ENCODE data around the gene RNF187.
"Not testable (repeated sequence)": the region's sequence is repeated elsewhere in the genome, so short reads cannot be mapped to it uniquely, and the experiment has no call there.

The RNF187 gene

DNA sequence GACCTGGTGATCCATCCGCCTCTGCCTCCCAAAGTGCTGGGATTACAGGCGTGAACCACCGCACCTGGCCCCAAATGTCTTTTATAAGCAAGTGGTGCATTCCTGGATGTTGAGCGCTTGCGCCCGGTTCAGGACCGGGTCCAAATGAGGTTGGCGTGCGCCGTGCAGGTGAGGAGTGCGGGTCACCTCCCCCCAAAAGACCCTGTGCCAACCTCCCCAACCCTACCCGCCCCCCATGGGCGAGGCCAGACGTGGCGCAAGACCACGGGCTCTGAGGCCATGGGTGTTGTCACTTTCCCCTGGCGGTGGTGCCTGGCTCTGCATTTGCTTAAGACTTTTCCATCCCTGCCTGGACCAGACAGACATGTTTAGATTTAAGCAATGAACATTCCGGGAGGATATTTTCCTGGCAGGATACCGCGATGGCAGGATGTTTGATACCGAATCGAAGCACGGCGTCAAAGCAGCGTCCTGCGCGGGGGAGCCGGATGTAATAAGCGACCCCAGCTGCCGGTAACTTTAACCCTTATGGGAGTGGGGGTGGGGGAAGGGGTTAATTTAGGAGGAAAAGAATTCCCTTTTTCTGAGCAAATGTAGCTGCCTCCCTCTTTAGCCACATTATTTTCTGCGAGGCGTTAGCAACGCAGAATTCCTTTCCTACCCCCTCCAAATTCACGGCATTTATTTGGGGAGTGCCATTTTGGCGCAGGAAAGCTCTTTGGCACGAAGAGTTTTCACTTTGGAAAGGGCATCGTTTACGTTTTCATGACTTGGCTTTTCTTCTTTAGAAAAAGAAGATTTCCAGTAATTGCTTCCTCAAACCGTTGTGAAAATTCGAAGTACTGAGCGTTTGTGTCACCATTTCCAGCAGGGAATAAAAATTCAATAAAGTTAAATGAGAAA lies 27.8 kb upstream of the RNF187 start:
- DNase-seq (ENCODE audit: low read depth in 4 of 4, low spot score in 1 of 4) = peak in 2 of 4 experiments; percentile 18 to 39

GRCh38 chr1:228460821-228461220 lies 26.4 kb upstream of the RNF187 start:
- no peak for DNase-seq (ENCODE audit: low read depth in 4 of 4, low spot score in 1 of 4)

DNA sequence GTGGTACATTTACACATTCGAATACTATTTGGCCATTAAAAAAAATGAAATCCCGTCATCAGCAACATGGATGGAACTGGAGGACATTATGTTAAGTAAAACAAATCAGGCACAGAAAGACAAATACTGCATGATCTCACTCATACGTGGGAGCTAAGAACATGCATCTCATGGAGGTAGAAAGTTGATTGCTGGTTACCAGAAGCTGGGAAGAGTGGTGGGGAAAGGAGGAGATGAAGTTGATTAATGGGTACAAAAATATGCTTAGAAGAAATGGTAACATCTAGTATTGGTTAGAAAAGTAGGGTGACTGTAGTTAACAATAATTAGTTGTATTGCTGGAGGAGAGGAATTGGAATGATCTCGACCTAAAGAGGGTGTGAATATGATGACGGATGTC lies 24.6 kb upstream of the RNF187 start:
- no peak for DNase-seq (ENCODE audit: low read depth in 4 of 4, low spot score in 1 of 4)

GRCh38 chr1:228463009-228463558 lies 24.1 kb upstream of the RNF187 start:
- no peak for DNase-seq (ENCODE audit: low read depth in 4 of 4, low spot score in 1 of 4)

DNA sequence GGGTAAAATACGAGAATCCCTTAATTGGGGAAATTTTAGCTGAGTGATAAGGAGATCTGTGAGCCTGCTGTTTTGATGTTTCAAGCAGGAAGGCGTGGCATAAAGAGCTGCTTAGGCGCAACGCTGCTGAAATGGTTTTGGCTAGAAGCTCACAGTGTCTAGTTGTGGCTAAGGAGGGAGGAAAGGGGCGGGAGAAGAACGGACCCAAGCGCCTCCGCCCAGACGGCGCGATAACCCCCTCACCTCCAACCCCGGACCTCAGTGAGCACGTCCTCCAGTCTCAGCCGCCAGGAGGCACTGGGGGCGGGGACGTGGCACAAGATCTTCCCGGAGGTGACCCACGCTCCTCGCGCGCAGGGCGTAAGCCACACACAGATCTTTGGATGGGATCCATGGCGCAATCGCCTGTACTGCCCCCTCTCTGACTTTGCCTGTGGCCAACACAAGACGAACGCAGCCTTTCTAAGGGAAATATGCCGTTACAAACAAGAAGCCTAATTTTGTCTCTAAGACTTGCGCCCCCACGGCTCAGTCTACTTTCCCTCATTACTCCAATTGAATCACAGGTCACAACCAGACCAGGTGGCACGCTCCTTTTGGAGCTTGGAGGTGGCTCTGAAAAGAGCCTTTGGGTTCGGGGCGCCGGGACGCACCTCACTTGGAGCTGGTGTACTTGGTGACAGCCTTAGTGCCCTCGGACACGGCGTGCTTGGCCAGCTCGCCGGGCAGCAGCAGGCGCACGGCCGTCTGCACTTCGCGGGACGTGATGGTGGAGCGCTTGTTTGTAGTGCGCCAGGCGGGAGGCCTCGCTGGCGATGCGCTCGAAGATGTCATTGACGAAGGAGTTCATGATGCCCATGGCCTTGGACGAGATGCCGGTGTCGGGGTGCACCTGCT lies 23.4 kb upstream of the RNF187 start:
- DNase-seq (ENCODE audit: low read depth in 4 of 4, low spot score in 1 of 4) = peak in 2 of 4 experiments; percentile 22 to 65

DNA sequence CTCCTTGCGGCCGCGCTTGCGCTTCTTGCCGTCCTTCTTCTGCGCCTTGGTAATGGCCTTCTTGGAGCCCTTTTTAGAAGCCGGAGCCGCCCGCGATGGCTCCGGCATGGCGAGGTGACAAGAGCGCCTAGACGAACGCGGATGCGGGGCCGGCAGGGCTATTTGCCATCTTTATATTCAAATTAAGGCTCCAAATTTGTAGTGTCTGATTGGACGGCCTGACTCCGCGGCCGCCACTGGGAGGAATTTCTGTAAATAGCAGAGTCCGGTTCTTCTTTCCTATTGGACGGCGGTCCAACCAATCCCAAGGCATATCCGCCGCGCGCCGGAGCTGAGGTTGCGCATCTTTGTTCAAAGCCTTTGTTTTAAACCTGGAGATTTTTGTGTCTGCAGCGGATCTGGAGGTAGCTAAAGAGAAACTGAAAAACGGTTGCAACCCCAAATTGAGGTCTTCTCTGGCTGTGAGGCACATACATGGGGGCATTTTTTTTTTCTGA lies 22.6 kb upstream of the RNF187 start:
- DNase-seq (ENCODE audit: low read depth in 4 of 4, low spot score in 1 of 4) = peak; percentile 63 to 81 (median 70)

DNA sequence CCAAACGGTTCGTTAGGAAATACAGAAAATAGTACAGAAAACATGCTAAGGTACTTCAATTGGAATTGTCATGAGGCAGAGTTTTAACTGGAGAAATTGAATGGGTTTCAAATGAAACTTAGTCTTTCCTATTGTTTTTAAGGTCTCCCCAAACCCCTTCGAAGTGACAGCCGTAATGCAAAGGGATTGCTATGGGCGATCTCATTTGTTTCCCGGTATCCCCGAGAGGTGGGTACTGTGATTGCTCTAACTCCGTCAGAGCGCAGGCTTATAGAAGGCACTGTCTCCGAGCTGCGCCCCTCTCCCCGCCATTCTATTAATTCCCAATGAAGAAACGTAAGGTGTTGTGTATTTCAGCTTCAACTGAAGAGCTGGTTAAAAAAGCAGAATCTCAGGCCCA lies 22.0 kb upstream of the RNF187 start:
- DNase-seq (ENCODE audit: low read depth in 4 of 4, low spot score in 1 of 4) = no peak

DNA sequence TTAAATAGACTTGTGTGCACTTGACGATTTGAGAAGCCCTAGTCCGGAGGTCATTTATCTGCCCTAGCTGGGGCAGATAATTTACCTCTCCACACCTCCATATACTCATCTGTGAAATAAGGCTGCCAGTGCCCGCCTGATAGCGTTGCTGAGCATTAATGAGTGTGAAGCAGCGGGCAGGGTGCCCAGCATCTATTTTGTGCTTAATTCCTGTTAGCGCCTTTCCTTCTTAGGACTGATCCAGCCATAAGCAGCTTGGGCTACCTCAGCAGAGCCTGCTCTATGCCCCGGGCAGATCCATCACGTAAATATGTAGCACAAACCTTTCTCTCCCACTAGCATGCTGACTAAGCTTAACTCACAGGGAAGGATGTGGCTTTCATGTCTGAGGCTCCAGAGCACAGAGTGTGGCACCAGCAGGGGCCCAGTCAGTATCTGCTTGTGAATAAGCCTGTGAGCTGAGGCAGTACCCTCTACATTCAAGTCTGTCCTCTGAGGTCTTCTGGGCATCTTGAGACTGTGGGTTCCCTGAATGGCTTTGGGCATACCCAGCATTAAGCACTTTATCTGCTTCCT lies 21.5 kb upstream of the RNF187 start:
- no peak for DNase-seq (ENCODE audit: low read depth in 4 of 4, low spot score in 1 of 4)

DNA sequence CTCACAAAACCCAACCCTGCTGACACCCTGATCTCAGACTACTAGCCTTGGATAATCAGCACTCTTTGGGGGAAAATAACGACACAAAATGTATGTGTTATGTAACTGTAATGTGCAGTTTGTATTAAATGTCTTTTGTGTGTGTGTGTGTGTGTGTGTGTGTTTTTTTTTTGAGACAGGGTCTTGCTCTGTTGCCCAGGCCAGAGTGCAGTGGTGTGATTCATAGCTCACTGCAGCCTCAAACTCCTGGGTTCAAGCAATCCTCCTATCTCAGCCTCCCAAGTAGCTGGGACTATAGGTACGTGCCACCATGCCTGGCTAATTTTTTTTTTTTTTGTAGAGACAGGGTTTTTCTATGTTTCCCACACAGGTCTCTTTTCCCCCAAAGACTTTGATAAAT lies 19.0 kb upstream of the RNF187 start:
- DNase-seq (ENCODE audit: low read depth in 4 of 4, low spot score in 1 of 4) = not testable (repeated sequence)

GRCh38 chr1:228469413-228470162 lies 17.6 kb upstream of the RNF187 start:
- no peak for DNase-seq (ENCODE audit: low read depth in 4 of 4, low spot score in 1 of 4)

DNA sequence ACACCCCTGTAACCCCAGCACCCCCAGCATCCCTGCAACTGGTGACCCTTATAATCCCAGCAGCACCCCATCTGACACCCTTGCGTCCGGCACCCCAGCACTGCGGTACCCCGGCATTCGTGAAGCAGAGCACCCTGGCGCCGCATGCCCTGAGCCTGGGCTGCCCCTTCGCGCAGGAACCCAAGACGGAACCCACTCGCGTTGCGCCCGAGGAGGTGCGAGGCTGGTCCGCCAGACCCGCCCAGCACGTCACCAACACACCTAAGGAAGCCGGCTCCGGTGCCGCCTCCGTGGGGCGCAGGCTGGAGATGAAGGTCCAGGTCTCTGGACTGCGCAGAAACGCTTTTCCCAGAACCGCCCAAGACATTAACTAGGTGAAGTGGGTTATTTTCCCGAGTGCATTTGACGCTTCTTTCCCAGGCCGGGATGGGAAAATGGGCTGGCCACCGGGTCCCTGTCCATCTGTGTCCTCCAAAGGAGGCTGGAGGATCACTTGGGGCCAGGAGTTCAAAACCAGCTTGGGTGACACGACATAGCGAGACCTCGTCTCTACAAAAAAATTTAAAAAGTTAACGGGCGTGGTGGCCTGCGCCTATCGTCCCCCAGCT lies 15.9 kb upstream of the RNF187 start:
- no peak for DNase-seq (ENCODE audit: low read depth in 4 of 4, low spot score in 1 of 4)

- no peak for DNase-seq (ENCODE audit: low read depth in 4 of 4, low spot score in 1 of 4)
Observed at GRCh38 chr1:228471762-228472398, 15.3 kb upstream of the RNF187 start.

DNA sequence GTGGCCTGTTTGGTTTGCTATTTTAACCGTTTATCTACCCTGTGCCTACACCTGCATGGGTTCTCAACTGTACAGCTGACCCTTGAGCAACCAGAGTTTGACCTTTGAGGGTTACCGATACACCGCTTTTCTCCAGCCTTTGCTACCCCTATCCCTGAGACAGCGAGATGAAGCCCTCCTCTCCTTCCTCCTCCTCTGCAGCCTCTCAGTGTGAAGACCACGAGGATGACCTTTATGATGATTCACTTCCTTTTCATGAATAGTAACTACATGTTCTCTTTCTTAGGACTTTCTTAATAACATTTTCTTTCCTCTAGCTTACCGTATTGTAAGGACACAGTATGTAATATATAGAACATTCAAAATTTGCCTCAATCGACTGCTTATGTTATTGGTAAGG lies 14.5 kb upstream of the RNF187 start:
- DNase-seq (ENCODE audit: low read depth in 4 of 4, low spot score in 1 of 4) = no peak

DNA sequence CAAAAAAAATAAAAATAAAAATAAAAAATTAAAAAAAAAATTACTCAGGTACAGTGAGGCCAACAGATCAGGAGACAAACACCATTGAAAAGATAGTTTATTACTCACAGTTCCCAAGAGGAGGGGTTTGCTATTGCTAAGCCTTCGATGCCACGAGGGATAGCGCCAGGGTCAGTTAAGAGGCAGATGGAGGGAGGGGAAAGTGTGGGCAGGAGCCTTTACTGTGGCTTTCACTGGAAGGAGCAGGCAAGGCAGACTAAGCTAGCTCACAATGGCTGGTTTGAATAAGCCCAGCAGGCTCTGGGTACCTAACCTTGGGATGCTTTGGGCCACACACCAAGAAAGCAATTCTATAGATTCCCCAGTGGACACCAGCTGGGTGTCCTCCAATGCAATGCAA lies 12.7 kb upstream of the RNF187 start:
- DNase-seq (ENCODE audit: low read depth in 4 of 4, low spot score in 1 of 4) = no peak

GRCh38 chr1:228475812-228476211 lies 11.4 kb upstream of the RNF187 start:
- DNase-seq (ENCODE audit: low read depth in 4 of 4, low spot score in 1 of 4) = no peak

- DNase-seq (ENCODE audit: low read depth in 4 of 4, low spot score in 1 of 4) = no peak
Observed at GRCh38 chr1:228477263-228477662, 9.9 kb upstream of the RNF187 start.

DNA sequence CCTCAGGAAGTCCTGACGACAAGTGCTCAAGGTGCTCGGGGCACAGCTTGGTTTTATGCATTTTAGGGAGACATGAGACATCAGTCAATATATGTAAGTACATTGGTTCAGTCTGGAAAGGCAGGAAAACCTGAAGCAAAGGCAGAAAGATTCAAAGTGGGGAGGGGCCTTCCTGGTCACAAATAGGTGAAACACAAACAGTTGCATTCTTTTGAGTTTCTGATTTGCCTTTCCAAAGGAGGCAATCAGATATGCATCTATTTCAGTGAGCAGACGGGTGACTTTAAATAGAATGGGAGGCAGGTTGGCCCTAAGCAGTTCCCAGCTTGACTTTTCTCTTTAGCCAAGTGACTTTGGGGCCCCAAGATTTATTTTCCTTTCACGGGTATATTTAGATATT lies 8.9 kb upstream of the RNF187 start:
- DNase-seq (ENCODE audit: low read depth in 4 of 4, low spot score in 1 of 4) = no peak

DNA sequence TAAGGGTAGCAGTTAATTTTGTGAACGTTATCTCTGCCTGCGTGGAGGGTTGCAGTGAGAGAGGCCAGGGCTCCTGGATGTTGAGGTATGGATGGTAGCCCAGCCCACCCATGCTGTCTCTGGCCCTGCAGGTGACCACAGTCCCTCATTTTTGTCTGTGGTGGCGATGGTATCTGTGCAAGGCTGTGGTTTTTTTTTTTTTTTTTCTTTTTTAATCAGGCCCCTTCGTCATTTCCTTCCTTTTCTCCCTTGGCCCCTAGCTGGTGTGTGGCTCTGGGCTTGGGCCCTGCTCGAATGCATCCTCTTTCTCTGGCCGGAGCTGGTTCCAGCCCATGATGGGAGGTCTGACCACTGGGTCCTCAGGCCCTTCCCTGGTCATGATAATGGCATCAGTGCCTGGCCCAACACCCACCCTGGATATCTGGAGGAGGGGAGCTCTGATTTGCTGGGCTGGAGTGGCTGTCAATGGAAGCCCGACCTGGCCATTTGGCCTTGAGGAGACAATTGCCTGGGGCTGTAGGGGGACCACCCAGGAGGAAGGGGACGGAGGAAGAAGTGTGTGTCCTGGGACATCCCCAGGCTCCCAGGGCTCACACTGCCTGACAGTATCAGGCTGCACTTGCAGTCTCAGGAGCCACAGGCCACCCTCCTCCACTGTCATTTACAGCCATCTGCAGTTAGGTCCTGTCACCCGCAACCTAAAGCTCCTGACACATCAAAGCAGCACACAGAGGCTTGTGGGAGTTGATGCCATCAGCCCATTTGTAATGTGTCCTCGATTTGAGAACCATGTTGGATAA lies 8.1 kb upstream of the RNF187 start:
- DNase-seq (ENCODE audit: low read depth in 4 of 4, low spot score in 1 of 4) = no peak

GRCh38 chr1:228483789-228484188 lies 3.4 kb upstream of the RNF187 start:
- no peak for DNase-seq (ENCODE audit: low read depth in 4 of 4, low spot score in 1 of 4)

All from stimulated activated CD4-positive, alpha-beta T cell treated with anti-CD3 and anti-CD28 coated beads, Interleukin-1b, Interleukin-23, amount 100 ng/mL, for 24 hours (primary cell).